Breast epithelium (tissue), 4 donors: ENCODE measurements around the gene TRIO. TPM values are rescaled to one million over a fixed set of nuclear protein-coding genes. Genes with fewer than 3 reads are reported as not detected.

Experiments
- DNase-seq, 2 donors: peaks; one replicate each; pipeline ENCODE4 v3.0.0-alpha.2; 2019; ENCODE audit warnings: low spot score in 2 of 2
- H3K27ac ChIP-seq, 2 donors: fragments of 200-600 bp; sonication (generic) in 1 of 2; one replicate each; pipeline ENCODE4 v1.5.1; 2016 to 2019; ENCODE audit warnings: mild to moderate bottlenecking in 1 of 2
- H3K27me3 ChIP-seq, 2 donors: fragments of 200-600 bp; sonication (generic) in 1 of 2; one replicate each; pipeline versions ENCODE4 v1.5.1 to v1.6.0; 2017 to 2019; ENCODE audit warnings: control low read depth in 1 of 2, mild to moderate bottlenecking in 1 of 2
- H3K36me3 ChIP-seq: fragments of 200-600 bp; one replicate; pipeline ENCODE4 v1.5.1; 2019
- H3K4me1 ChIP-seq, 2 donors: fragments of 200-600 bp; sonication (generic); one replicate each; pipeline ENCODE4 v1.5.1; 2016 to 2019; ENCODE audit warnings: control low read depth in 1 of 2
- H3K4me3 ChIP-seq, 3 donors: fragments of 200-600 bp; sonication (generic); 1 replicate in 2 of 3; 2 replicates in 1 of 3; pipeline ENCODE4 v1.5.1; 2016 to 2019; ENCODE audit warnings: mild to moderate bottlenecking in 3 of 3, moderate library complexity in 2 of 3
- H3K9me3 ChIP-seq, 2 donors: fragments of 200-600 bp; sonication (generic) in 1 of 2; one replicate each; pipeline ENCODE4 v1.5.1; 2016 to 2019; ENCODE audit warnings: control low read depth in 1 of 2
- POLR2A ChIP-seq: fragments of 450-650 bp; IDR thresholded peaks from one replicate; pipeline ENCODE4 v1.6.1; 2016; ENCODE audit warnings: antibody characterized with exemption, mild to moderate bottlenecking, moderate library complexity
- POLR2AphosphoS5 ChIP-seq, 3 donors: sonication (generic); formaldehyde crosslinking; IDR thresholded peaks; one replicate each; pipeline ENCODE4 v1.6.1; 2017; ENCODE audit warnings: antibody characterized with exemption in 3 of 3
- intact Hi-C: fragments of 100-400 bp; cut with DNase I; formaldehyde crosslinking; loops from one replicate; pipeline ENCODE4 v1.15.1; 2023; ENCODE audit warnings: low total_unique reads
- total RNA-seq, 3 donors: library from RNA; depleted of rRNA; stranded (reverse); fragments of >200 nt; gene quantifications; one replicate each; pipeline ENCODE4 v1.1.0, GENCODE V29; 2016
- TF ChIP-seq, protein P1 (sequence below), 3 donors: fragments of 450-650 bp; IDR thresholded peaks; one replicate each; pipeline ENCODE4 v1.5.1; 2016 to 2017; ENCODE audit warnings: antibody characterized with exemption in 3 of 3, mild to moderate bottlenecking in 3 of 3, moderate library complexity in 3 of 3

Gene TRIO
- total RNA-seq, 3 donors from 2014 or later, result 191 to 209 (median 193) TPM

DNA sequence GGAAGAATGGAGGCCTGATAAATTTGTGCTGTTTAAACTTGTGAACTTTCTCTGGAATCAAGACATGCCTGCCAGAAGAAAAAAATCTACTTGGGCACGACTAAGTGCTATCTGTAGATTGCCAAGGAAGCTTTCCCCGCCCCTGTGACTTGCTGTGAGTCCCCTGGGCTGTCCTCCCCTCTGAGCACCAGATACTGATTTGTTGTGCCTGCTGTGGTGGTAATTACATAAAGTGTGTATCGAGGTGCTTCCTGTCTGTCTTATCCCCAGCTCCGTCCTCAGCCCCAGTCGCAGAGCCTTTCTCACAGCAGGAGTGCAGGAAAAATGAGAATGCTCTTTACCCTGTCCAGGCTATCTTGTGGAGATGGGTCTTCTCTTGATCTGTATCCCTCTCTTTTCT, 53.9 kb downstream of the TRIO start:
- Histone ChIP-seq H3K36me3 (no peaks in the 10 kb centered on the region), H3K27me3 (no peaks in the 10 kb centered on the region), H3K4me3 (no peak overlapping the region), H3K9me3 (no peaks in the 10 kb centered on the region), H3K27ac (no peak overlapping the region), H3K4me1 (no peaks in the 10 kb centered on the region)
- intact Hi-C loops, result no loop called here
- DNase-seq, result no peak
- TF ChIP-seq, protein P1, sequence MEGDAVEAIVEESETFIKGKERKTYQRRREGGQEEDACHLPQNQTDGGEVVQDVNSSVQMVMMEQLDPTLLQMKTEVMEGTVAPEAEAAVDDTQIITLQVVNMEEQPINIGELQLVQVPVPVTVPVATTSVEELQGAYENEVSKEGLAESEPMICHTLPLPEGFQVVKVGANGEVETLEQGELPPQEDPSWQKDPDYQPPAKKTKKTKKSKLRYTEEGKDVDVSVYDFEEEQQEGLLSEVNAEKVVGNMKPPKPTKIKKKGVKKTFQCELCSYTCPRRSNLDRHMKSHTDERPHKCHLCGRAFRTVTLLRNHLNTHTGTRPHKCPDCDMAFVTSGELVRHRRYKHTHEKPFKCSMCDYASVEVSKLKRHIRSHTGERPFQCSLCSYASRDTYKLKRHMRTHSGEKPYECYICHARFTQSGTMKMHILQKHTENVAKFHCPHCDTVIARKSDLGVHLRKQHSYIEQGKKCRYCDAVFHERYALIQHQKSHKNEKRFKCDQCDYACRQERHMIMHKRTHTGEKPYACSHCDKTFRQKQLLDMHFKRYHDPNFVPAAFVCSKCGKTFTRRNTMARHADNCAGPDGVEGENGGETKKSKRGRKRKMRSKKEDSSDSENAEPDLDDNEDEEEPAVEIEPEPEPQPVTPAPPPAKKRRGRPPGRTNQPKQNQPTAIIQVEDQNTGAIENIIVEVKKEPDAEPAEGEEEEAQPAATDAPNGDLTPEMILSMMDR (IDR thresholded peaks at IDR 0.05), result no peak
- no peak for TF ChIP-seq POLR2A
- no peak for TF ChIP-seq POLR2AphosphoS5 (IDR thresholded peaks at IDR 0.05)

DNA sequence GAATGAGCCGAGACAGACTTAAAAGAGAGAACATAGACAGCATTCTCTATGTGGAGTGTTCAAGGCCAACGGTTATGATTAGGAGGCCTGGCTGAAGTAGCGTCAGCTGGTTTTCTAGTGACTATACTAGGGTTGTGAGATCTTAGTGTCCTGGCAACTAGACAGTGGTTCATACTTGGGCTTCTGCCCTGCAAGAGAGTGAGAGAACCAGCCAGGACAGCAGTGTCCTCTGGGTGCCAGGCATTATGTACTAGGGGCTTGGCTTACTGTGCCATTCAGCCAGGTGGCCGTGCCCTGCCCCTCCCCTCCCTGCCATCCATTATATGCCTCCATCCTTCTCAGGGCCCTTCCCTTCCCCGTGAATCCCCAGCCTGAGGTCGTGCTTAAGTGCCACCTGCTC, 56.8 kb downstream of the TRIO start:
- Histone ChIP-seq H3K9me3 (no peaks in the 10 kb centered on the region), H3K27ac (no peak overlapping the region), H3K4me1 (peaks cover 3 to 5% of the 10 kb centered on the region in 2 donors), H3K4me3 (no peak overlapping the region), H3K27me3 (no peaks in the 10 kb centered on the region), H3K36me3 (no peaks in the 10 kb centered on the region)
- intact Hi-C loops, result no loop called here
- TF ChIP-seq POLR2A, result no peak
- TF ChIP-seq POLR2AphosphoS5 (IDR thresholded peaks at IDR 0.05), result no peak
- TF ChIP-seq, protein P1 (IDR thresholded peaks at IDR 0.05), result no peak
- no peak for DNase-seq

DNA sequence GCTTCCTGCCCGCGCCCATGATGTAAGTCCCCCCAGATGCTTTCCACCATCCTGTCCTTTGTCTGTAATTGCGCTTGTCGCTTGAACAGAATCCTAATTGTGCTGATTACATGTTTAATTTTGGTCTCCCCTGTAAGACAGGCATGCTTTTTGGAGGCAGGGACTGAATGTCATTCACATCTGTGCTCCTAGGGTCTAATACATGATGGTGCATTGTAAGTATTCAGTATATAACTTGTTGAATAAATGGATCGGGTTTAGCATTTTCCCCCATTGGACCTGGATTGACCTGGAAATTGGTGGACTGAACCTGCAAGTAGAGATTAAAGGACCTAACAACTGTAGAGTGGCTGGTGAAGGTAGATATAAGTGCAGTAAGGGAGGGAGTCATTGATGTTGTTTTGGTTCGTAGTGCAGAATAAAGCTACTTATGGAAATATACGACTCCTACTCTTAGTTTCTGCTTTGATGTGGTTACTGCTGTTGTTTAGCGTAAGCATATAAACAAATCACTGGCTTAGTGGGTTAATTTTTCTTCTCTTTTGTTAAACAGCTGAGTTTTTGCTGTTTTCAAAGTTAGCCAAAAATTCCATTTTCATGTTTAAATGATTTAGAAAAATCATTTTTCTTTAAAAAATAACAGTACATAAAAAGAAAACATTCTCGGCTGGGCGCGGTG, 57.3 kb downstream of the TRIO start:
- intact Hi-C loops, result no loop called here
- Histone ChIP-seq H3K4me1 (peaks cover 4 to 5% of the 10 kb centered on the region in 2 donors), H3K27me3 (no peaks in the 10 kb centered on the region), H3K27ac (no peak overlapping the region), H3K4me3 (no peak overlapping the region), H3K9me3 (no peaks in the 10 kb centered on the region), H3K36me3 (no peaks in the 10 kb centered on the region)
- DNase-seq, result no peak
- TF ChIP-seq, protein P1 (IDR thresholded peaks at IDR 0.05), result no peak
- TF ChIP-seq POLR2A (no peak), POLR2AphosphoS5 (IDR thresholded peaks at IDR 0.05) (no peak)

DNA sequence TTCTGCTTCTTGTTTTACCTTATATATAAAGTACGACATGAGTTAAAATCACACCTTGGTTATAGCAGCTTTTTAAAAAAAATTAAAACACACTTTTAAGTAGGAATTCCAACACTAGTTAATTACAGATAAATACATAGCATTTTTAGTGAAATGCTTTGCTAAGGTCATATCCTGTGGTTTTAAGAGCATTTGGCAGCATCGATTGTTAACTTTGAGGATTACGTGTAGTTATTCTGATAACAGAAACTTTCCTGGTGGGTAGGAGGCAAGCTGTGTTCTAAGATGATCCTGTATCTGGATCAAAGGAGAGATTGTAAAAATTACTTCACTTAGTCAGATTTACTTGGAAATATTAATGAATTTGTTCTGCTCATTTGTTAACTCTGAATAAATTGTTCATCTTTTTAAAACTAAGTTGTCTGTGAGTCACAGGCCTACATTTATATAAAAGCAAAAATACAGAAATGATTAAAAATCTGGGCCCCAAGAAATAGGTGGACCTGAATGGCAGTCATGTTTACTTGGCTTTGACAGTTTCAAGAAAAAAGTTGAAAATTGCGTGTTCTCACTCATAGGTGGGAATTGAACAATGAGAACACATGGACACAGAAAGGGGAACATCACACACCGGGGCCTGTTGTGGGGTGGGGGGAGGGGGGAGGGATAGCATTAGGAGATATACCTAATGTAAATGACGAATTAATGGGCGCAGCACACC, 58.3 kb downstream of the TRIO start:
- DNase-seq, result no peak
- intact Hi-C loops, result no loop called here
- H3K27me3 ChIP-seq, result no peaks in the 10 kb centered on the region
- no peaks in the 10 kb centered on the region for H3K36me3 ChIP-seq
- H3K4me1 ChIP-seq, result peaks cover 4 to 5% of the 10 kb centered on the region in 2 donors
- no peak overlapping the region for H3K27ac ChIP-seq
- TF ChIP-seq, protein P1 (IDR thresholded peaks at IDR 0.05), result no peak
- TF ChIP-seq POLR2AphosphoS5 (IDR thresholded peaks at IDR 0.05), result no peak
- H3K9me3 ChIP-seq, result no peaks in the 10 kb centered on the region
- H3K4me3 ChIP-seq, result no peak overlapping the region

DNA sequence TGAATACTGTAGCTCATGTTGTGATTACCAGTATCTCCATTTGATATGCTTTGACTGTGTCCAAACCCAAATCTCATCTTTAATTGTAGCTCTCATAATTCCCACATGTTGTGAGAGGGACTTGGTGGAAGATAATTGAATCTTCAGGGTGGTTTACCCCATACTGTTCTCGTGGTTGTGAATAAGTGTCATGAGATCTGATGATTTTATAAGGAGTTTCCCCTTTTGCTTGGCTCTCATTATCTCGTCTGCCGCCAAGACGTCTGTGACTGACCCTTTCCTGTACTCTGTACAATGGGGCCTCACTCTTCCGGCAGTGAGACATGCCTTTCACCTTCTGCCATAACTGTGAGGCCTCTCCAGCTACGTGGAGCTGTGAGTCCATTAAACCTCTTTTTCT, 59.3 kb downstream of the TRIO start:
- Histone ChIP-seq H3K36me3 (no peaks in the 10 kb centered on the region), H3K9me3 (no peaks in the 10 kb centered on the region), H3K4me3 (no peak overlapping the region), H3K4me1 (peaks cover 4 to 5% of the 10 kb centered on the region in 2 donors), H3K27me3 (no peaks in the 10 kb centered on the region), H3K27ac (no peak overlapping the region)
- TF ChIP-seq, protein P1 (IDR thresholded peaks at IDR 0.05), result no peak
- TF ChIP-seq POLR2AphosphoS5 (IDR thresholded peaks at IDR 0.05), result no peak
- intact Hi-C loops, result no loop called here
- DNase-seq, result no peak
